ENCODE results near the gene NDST1.

NDST1 gene

DNA sequence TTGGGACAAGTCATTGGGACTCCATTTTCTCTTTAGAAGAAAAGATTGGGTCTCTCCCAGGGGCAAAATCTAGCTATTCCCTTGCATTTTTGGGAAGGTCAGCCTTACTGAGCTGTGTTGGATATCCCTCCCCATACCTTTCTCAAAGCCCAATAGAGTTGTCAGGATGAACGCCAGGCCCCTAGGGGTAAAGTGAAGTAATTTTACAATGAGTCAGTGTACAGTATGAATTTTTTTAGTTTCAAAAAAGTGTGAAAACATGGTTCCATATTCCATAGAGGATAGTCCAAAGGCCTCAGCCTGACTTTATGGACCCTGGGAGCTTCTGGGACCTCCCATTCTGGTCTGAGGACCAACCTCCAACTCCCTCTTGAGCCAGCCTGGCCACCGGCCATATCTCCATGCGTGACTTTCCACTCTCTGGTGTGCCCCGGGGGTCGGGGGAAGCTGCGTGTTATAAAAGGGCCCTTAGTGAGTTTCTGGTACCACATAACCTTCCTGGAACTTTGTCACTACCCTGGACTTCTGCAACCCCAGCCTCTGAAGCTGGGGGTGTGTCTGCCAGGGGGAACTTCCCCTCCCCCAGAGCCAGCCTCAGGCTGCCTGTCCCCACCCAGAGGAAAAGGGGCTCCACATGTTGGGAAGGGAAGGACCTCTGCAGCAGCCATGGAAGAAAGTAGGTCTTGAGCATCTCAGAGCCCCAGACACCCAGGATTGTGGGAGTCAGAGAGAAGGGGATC, 80.1 kb downstream of the NDST1 start:
- DNase-seq (ENCODE audit: low read depth), result no peak

DNA sequence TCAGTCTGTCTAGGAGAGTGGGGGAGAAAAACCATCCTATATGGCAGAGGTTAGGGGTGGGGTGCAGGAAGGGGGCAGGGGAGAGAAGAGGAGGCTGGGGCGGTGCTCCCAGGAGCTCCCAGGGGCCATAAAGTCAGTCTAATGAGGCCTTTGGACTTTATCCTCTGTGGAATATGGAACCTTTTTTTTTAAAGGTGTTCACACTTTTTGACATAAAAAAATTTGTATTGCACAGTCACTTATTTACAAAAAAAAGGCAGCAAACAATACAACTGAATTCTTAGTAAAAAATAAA, 80.6 kb downstream of the NDST1 start:
- no peak for DNase-seq (ENCODE audit: low read depth)

DNA sequence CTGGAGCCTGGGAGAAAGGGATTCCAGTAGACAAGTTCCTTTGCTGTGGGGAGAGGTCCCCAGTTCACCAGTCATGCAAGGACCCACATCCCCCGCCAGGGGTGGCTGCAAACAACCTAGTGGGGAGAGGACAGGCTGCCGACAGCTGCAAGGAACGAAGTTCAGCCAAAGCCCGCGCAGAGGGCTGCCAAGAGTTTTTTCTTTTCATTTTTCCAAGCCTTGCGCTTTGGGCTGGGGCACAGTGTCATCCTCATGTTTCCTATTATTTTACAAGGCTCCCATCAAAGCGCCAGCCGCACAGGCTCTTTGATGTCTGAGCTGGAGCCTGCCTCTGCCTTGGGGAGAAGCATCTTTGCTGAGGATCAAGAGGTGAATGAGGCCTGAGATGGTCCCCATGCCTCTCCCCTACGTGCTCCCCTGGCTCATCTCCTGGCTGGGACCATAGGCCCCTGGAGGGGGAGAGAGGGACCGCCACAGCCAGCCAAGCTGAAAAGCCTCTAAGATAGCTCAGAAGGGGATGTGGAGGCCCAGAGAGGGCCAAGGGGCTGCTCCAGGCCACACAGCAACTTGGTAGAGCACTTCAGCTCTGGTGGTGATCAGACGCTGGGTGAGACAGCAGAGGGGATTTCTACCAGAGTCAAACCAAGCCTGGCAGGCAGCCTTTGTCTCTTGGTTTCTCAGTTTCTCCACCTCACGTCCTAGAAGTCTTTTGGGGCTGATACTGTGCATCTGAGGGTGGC, 82.1 kb downstream of the NDST1 start:
- DNase-seq (ENCODE audit: low read depth), result no peak

DNA sequence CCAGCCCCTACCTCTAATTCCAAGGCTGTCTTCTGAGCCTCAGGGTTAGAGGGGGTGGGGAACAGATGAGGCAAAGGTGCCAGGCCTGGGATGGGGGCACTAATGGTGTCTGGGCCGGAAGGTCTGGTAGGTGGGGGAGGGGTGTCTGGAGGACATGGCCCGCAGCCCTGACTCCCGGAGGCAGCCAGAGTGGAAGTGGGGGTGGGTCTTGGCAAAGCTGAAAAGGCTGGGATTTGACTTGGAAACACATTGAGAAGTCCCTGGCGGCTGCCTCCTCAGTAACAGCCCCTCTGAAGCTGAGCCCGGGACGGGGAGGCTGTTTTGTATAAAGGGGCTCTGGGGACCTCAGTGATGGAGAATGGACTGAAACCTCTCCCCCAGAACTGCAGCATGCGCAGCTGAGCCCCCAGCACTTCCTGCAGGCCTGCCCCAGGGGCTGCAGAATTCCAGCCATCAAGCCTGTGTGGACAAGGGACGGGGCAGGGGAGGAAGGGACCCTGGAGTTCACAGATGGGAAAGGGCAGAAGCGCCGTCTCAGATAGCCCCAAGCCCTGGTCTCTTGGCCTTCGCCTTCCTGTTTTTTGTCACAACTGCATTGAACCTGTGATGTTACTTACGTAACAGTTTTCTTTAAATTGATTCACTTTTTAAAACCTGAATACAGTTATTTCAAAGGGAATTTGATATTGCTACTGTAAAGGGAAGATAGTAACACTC, 83.2 kb downstream of the NDST1 start:
- no peak for DNase-seq (ENCODE audit: low read depth)

DNA sequence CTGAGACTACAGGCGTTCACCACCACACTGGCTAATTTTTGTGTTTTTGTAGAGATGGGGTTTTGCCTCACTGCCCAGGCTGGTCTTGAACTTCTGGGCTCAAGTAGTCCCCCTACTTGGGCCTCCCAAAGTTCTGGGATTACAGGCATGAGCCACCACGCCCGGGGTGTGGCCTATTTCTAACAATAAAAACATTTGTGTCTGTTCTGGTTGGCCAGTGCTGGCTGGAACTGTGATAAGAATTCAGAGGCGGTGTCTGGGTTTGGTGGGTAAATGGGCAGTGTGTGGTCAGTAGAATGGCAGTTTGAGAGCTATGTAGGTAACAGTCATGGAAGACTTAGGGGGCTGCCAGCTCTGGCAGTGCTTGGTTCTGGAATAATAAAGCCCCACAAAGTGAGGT, 85.7 kb downstream of the NDST1 start:
- no peak for DNase-seq (ENCODE audit: low read depth)

DNA sequence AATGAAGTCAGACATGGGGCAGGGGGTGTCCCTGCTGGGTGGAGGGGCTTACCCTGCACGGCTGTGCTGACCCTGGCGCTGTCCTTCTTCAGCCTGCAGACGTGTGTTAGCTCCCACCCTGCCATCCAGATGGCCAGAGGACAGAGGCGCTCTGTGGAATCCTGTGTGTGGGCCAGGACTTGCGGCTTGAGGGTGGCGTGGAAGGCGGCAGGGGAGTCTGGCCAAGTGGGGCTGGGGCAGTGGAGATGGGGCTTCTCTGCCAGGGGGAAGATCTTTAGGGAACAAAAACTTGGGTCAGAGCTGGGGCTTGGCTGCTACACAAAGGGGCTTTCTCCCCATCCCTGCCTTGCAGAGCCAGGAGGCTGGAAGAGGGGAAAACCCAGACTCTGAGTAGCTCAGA, 86.1 kb downstream of the NDST1 start:
- DNase-seq (ENCODE audit: low read depth), result no peak

DNA sequence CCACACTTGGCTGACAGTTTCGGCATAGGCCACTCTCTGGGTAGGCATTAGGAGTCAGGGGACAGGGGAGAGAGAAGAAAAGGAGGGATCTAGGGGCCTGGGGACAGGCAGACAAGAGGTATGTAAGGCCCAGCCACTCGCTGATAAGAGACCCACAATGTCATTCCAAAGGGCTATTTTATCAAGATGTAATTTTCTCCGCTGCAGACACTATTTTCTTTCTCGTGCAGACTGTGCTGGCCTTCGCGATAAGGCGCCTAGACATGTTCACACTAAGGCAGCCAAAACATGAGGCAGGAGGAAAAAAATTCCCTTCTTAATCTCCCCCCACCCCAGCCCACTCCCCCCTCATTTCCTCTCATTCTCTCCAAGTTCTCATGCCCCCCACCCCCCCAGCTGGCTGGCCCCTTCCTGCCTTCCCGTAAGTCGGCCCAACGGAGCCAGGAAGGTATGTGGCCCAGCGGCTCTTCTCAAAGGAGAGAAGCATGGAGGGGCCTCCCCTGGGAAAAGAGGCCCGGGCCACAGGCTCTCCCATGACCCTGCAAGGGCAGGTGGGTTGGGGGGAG, 87.6 kb downstream of the NDST1 start:
- DNase-seq (ENCODE audit: low read depth), result no peak

DNA sequence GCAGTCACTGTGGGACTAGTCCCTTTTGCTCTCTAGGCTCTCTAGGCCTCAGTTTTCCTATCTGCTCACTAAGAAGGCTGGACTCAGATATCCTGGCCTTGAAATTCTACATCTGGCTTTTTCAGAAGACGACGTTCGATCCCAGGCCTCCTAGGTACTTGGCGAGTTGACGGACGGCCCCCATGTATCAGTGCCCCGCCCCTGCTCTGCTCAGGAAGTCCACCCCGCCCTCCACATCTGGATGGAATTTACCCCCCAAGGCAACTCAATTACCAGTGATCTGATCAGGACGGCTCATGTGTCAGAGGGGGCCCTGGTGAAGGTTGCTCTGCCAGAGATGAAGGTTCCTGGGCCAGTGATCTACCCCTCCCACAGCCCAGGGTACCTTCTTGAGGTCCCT, 88.4 kb downstream of the NDST1 start:
- no peak for DNase-seq (ENCODE audit: low read depth)

DNA sequence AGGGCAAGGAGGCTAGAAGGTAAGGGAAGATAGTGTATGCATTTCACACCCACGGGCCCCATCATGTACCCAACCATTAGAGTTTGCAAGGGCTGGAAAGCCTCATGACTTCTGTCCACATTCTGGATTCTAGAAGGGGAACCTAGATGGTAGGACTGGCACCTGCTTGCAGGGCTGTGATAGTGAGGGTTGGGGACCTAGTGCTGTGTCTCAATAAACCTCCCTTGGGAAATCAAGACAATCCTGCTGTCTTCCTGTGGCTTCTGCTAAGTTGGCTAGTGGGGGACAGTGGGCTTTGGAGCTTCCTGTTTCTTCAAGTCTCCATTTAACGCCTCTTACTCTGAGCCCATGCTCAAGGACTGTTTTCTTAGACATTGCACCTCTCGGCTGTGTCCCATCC, 88.9 kb downstream of the NDST1 start:
- no peak for DNase-seq (ENCODE audit: low read depth)

DNA sequence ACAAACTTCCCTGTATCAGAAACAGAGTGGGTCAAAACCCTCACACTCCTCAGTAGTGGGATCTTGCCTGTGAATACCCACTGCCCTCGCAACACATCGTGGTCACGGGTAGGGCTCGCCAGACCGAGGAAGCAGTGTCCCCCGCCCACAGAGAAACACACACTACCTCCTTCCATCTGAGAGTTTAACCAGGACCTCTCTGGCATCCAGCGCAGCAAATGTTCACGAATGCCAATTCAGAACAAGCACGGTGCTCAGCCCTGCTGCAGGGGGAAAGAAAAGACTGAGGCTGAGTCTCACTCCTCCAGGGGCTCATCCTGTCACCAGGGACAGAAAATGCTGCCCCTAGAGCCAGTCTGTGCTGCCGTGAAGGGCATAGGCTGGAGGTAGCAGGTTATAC, 90.1 kb downstream of the NDST1 start:
- DNase-seq (ENCODE audit: low read depth), result no peak

DNA sequence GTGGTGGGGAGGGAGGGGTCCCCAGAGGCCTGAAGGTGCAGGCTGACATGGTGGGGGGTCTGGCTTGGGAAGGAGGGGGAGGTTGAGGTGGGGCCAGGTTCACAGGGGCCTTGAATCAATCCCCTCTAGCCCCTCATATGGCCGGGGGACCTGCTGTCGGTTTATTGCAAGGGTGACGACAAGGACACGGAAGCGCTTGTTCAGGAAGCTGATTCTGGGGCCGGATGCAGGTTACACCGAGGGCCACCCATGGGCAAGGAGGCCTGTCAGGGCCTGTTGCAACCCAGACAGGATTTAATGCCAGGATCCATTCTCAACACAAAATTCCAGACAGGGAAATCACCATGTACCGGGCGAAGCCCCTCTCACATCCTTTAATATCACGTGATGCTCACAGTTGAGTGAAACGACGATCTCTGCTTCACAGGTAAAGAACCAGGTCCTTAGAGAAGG, 90.9 kb downstream of the NDST1 start:
- DNase-seq (ENCODE audit: low read depth), result no peak

DNA sequence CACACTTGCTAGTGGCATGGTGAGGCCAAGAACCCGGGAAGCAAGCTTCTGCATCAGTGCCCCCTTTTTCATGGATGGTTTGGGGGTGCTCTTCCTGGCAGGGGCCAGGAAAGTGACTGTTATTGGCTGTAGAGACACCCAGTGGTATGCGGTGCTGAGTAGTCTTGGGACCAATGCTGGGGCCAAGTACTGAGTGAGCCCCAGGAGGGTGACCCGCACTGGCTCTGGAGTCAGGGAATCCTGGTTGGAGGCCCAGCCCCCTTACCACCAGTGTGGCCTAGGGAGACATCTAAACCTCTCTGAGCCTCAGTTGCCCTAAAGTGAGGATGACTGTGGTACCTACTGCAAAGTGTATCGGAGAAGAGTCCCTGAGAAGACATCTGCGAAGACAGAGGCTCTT, 91.3 kb downstream of the NDST1 start:
- no peak for DNase-seq (ENCODE audit: low read depth)

DNA sequence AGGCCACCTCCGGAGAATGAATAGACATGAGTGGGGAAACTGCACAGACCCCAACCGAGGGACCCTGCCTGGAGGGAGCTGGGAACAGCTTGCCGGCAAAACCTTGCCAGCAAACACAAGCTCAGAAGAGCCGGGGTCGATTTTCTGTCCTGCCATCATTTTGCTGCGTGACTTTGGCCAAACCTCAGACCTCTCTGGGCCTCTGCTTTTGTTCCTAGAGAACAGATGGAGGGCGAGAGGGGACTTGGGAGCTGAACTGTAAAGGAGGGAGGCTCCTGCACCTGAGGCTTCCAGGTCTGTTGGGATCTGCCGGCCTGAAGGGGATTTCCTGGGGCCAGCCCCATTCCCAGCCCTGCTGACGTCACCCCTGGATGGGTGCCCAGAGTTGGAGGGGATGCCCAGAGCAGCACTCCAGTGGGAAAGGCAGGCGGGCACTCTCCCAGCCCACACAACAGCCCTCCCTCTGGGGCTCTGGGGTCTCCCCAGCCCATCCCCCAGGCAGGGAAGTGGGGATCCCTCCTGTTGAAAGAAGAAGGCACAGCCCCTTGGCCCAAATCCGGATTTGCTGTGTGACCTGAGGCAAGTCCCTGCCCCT, 92.1 kb downstream of the NDST1 start:
- DNase-seq (ENCODE audit: low read depth), result no peak

DNA sequence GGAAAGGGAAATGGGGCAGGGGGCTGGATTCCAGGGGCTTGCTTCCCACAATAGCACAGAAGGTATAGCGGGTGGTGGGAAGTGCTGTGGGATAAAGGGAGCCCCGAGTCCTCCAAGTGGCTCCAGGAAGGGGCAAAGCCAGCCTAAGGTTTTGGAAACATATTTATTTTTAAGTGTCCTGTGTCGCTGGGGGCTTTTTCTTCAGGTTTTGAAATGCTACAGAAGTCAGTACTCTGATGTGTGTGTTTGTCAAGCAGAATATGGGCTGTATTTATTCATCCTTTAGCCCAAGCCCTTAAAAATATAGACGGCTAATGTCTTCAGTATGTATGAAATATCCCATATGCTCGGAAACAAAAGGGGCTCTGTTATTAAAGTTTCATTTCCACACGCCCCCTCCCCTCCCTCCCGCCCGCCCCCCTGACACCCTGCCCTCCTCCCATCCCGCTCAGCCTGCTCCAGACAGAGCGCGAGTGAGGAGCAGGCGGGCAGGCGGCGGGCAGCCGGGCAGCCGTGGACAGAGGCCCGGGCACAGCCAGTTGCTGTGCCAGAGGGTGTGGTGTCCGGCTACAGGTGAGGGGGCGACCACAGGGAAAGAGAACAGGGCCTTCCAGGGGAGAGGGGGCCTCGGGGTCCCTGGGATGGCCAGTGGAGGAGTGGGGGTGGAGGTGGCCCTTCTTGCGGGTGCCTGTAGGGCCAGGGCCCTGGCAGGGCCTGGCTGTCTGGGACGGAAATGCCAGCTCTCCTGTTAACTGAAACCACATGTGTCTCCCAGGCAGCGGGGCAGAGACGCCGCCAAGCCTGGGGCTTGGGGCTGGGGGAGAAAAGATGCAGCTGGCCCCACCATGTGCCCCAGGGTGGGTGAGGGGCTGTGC, 92.9 kb downstream of the NDST1 start:
- DNase-seq (ENCODE audit: low read depth), result no peak

DNA sequence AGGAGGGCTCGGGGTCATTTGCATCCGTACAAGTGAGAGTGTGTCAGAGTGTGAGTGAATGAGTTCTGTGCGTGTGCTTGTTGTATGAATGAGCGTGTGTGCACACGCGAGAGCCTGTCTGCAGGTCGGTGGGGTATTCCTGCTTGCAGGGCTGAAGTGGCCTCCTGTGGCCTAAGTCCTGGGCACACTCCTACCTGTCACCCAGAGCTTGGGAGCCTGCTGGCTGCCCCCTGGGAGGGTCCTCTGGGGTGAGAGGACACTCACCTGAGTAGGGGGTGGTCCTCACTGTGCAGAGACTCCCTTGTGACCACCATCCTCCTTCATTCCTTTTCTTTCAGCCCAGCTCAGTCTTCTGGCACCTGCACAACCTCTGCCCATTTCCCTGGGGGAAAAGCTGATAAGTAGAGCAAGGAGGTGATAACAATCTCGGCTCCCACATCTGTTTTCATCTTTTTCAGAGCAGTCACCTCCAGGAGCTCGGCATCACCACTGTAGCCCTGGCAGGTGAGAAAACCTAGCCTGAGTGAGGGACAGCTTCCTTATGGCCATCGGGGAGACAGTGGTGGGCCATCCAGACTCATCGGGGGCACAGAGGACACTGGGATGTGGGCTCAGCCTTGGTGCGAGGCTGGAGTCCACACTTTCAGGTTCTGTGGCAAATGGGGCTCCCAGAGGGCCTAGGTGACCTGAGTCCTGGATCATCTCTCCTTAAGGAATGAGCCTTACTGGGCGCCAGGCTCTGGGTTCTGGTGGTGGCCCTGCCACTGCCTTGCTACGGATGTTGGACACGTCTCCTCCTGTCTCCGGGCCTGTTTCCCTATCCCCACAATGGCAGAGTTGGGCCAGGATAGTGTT, 93.8 kb downstream of the NDST1 start:
- DNase-seq (ENCODE audit: low read depth), result no peak

DNA sequence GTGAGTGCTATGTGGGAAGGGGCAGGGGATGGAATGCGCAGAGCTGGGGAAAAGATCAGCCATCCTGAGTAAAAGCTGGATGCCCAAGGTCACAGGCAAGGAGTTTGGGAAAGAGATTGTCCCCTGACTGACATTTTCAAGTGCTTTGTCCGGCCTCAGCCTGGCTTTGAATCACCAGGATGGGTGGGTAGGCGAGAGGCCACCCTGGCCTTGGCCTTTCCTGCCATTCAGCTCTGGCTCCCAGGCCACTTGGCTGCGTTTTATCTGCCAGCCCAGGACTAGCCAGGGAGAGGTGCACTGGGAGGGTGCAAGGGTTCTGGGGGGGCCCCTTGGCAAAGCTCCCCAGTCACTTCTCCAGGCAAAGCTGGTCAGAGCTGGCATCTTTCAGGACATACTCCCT, 95.1 kb downstream of the NDST1 start:
- DNase-seq (ENCODE audit: low read depth), result no peak

DNA sequence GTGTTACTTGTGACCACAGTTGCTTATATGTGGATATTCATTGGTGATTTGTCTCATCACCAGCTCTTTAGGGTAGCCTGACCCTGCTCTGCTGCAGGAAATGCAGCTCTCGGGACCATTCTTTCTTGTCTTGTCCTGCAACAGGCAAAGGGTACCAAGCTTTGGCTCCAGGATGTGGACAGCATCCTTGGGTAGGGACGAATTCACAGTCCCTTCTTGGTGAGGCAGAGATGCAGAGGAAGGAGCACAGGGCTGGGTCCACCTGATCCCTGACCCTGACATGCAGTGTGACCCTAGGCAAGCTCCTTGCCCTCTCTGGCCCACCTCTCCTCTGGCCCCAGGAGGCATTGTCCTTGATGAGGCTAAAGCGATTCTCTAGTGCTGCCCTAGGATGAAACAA, 95.6 kb downstream of the NDST1 start:
- no peak for DNase-seq (ENCODE audit: low read depth)

DNA sequence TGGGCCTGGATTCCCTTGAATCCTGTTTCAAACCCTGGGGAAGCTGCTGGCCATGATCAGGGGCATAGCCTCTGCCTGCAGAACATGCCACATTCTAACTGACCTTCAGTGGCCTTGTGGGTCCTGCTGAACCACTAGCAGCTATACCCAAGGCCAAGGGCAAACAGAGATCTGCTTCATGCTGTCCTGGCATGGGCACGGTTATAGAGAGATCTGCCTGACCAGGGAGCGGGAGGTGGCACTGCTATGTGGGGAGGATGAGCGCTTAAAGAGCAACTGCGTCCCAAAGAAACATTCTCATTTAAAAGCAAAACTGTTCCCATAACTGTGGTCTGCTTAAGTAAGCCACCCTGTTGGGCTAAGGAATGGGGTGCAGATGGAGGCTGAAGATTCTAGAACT, 96.1 kb downstream of the NDST1 start:
- no peak for DNase-seq (ENCODE audit: low read depth)

DNA sequence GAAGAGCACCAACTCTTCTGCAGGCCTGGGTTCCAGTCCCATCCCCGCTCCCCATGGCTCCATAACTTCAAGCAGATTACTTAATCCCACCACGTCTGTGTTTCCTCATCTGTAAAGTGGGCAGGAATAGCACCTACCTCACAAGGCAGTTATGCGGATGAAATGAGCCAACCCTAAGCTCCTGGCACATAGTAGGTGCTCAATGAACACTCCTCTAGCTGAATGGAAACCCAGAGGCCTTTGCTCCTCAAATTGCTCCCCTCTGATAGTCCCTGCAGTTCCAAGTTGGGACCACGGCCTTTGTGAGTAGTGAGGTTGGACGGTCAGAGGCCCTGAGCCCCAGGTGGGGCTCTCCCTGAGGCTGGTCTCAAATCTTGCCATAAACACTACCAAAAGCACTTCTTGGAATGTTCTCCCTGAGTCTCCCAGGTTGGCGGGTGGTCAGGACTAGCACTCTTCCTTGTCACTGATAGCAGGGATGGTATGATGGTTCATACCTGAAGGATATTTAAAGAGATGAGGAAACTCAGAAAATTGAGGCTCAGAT, 97.0 kb downstream of the NDST1 start:
- DNase-seq (ENCODE audit: low read depth), result no peak

DNA sequence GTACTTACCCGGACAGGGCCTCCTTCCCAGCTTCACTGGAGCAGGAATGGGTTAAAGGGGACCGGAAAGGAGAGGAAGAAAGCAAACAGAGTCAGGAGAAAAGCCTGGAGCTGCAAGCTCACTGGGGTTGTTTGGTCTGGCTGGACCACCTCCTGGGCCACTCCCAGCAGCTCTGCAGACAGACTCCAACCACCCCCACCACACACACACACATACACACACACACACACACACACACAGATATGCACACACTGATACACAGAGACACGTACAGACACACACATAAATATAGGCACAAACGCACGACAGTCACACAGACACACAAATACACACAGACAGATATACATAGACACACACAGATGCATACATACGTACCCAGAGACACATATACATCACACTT, 97.6 kb downstream of the NDST1 start:
- no peak for DNase-seq (ENCODE audit: low read depth)
